T-helper 22 cell (primary cell): ENCODE results near the gene EXD2.
"Not testable (repeated sequence)": the region's sequence is repeated elsewhere in the genome, so short reads cannot be mapped to it uniquely, and the experiment has no call there.

Source experiments
- DNase-seq: peaks from one replicate; pipeline ENCODE4 v3.0.0-alpha.2; 2020; ENCODE audit warnings: low read depth

The EXD2 gene

GRCh38 chr14:69281450-69282169 lies 90.3 kb downstream of the EXD2 start:
- DNase-seq = no peak

DNA sequence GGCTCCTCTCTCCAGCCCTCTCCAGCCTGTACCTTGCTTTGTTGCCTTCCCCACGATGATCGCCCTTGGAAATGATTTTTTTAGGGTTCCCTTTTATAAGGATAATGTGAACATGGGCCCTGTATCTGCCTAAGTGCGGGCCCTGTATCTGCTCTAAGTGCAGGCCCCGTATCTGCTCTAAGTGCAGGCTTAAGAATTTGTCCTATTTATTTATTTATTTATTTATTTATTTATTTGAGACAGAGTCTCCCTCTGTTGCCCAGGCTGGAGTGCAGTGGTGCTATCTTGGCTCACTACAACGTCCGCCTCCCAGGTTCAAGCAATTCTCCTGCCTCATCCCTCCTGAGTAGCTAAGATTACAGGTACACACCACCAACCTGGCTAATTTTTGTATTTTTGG lies 91.2 kb downstream of the EXD2 start:
- no peak for DNase-seq

DNA sequence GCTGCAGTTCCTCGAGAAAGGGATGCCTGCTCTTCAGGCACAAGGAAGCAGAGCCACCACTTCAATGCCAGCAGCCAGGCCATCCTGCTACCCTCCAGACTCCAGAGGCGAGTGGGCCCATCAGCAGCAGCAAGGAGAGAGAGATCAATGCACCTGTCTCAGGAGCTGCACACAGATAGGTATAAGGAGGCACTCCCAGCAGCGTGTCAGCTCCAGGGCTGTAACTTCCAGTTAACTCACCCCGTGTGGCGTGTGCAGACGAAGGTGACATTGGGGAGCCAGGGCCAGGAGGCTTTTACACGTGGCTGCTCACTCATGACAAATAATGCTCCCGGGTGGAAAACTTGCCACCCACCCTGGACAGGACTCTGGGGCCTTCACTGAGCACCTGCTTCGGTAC lies 92.9 kb downstream of the EXD2 start:
- DNase-seq = no peak

GRCh38 chr14:69285661-69286255 lies 94.5 kb downstream of the EXD2 start:
- no peak for DNase-seq

DNA sequence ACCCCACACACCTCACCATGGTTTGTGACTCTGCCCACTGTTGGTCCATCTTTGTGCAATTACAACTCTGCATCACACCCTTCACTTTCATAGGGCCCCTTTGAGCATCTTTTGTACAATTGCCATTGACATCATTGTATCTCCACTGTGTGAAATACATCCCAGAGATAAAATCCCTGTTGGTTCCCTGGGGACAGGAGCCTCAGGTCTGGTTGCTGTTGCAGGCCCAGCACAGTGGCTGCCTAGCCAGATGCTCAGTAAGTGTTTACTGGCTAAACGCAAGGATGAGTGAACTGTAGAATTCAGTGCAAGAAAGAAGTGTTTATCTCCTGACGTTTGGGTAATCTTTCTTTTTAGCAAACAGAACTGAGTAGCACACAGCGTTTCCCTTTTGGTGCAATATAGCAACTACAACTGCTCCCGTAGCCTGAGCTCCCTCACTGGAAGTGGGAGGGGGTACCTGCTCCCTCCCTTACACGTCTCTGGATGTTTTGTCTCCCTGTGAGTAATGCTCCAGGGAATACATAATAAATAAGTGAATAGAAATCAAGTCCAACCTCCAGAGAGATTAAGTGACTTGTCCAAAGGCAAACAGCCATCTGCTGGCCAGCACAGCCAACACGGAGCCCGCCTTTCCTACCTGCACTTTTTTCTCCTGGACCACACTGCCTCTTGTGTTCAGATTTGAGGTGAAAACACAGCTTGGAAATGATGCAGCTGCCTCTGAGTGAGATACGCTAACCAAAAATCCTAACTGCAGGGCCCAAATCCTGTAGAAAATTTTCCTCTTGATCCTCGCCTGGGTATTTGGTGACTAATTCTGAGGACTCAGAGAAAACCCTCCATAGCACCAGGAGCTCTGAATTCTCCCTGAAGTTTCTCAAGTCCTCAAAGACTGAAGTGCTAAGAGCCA lies 96.1 kb downstream of the EXD2 start:
- DNase-seq = no peak

DNA sequence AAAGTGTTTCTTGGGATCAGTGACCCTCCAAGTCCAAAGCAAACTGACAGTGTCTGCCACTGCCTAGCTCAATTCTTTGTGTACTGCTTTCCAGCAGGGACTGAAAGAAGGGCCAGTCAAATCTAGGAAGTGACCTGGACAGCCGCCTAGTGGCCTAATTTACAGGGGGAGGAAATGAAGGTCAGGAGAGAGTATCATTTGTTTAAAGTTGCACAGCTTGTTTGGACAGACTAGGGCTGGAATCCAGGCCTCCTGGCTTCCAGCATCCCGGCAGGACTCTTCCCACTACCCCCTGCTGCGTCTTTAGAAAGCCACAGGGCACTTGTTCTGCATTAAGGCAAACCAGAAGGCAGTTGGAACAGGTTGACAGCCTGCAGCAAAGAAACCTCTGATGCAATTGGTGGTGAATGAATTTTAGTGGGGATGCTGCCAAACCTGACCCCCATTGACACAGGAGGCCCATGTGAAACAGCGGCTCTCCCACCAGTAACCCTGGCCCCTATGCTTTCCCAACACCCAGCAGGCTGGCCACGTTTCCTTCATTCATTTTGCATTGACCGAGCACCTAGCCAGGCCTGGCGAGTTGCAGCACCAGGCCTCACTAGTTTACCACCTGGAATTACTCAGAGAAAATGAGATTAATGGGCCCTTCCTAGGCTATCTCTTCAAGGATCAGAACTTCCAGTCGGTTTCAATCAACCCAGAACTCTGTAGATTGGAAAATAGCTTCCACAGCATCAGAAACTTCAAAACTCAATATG lies 96.9 kb downstream of the EXD2 start:
- DNase-seq = no peak

GRCh38 chr14:69288956-69289705 lies 97.8 kb downstream of the EXD2 start:
- no peak for DNase-seq

DNA sequence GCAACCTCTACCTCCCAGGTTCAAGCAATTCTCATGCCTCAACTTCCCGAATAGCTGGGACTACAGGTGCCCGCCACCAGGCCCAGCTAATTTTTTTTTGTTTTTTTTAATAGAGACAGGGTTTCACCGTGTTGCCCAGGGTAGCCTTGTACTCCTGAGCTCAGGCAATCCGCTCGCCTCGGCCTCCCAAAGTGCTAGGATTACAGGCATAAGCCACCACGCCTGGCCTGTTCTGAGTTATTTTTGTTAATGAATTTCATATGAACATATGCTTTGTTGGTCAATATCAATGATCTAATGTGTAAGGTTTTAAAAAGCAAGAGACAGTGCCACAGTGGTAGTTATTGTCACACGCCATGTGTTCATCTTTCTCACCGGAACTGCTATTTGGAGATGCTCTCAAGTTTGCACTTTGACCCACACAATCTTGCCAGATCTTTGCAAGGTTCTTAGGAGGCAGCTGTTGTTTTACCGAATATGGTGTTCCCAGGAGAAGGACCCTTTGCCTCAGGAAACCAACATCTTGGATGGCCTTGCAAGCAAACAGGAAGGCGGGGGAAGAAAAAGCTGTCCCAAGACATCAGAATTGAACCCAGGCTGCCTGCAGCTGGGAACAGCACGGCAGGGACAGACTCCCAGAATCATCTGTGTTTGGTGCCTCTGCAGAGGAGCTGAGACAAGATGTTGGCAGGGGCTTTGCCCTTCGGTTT lies 98.7 kb downstream of the EXD2 start:
- no peak for DNase-seq

- DNase-seq = not testable (repeated sequence)
Measured at GRCh38 chr14:69290881-69291280, 99.6 kb downstream of the EXD2 start.

GRCh38 chr14:69291396-69291795 lies 100.1 kb downstream of the EXD2 start:
- DNase-seq = no peak

- no peak for DNase-seq
Measured at GRCh38 chr14:69291891-69292561, 100.7 kb downstream of the EXD2 start.
